Endothelial cell of umbilical vein (primary cell): ENCODE data around the gene TMEM30B. TPM values are rescaled to one million over a fixed set of nuclear protein-coding genes. Genes with fewer than 3 reads are reported as not detected.

Experiments
- BruUV-seq: library from RNA; stranded (reverse); fragments of 400-500 nt; replicated peaks from 2 replicates; lab custom pipeline; 2021; lab: Mats Ljungman, UMichigan
- CTCF ChIA-PET: fragments of 300-600, 350-600 bp; sonication (Branson Sonifier 250); formaldehyde crosslinking; loops from one replicate; lab custom pipeline; 2021; ENCODE audit warnings: antibody characterized with exemption, inconsistent platforms; lab: Charles Lee
- POLR2A ChIA-PET: fragments of 300-600, 350-600 bp; sonication (Branson Sonifier 250); formaldehyde crosslinking; loops from one replicate; lab custom pipeline; 2021; ENCODE audit warnings: antibody characterized with exemption, inconsistent platforms; lab: Charles Lee
- DNase-seq: peaks from one replicate; pipeline ENCODE4 v3.0.0-alpha.2; 2011; ENCODE audit warnings: low read depth, low spot score
- FAIRE-seq: peaks from 2 replicates; lab custom pipeline; 2011; peaks lifted over from hg19 to GRCh38; lab: Jason Lieb, UNC
- H2AFZ ChIP-seq: 2 replicates; pipeline ENCODE4 v1.6.0; 2012; ENCODE audit warnings: low read depth, low read length, control low read depth, inconsistent platforms
- H3K27ac ChIP-seq: 2 replicates; pipeline ENCODE4 v1.5.1; 2011; ENCODE audit warnings: low read depth, mild to moderate bottlenecking, control low read depth, low read length, moderate library complexity; ENCODE audit not compliant: insufficient read depth
- H3K27me3 ChIP-seq, 2 experiments: 2 replicates each; pipeline versions ENCODE4 v1.6.0 to v1.6.1; 2011; ENCODE audit warnings: low read length in 2 of 2, mixed read lengths in 1 of 2; ENCODE audit not compliant: control insufficient read depth in 2 of 2, insufficient read depth in 2 of 2
- H3K36me3 ChIP-seq, 2 experiments: 2 replicates in 1 of 2; 3 replicates in 1 of 2; pipeline ENCODE4 v1.5.1; 2011; ENCODE audit warnings: low read length in 2 of 2, mild to moderate bottlenecking in 1 of 2, moderate library complexity in 1 of 2; ENCODE audit not compliant: control insufficient read depth in 2 of 2, insufficient read depth in 2 of 2; ENCODE audit errors: extremely low read depth in 1 of 2
- H3K4me1 ChIP-seq: 3 replicates; pipeline ENCODE4 v1.5.1; 2011; ENCODE audit warnings: mild to moderate bottlenecking, low read length; ENCODE audit not compliant: control insufficient read depth, insufficient read depth; ENCODE audit errors: extremely low read depth
- H3K4me2 ChIP-seq: 2 replicates; pipeline ENCODE4 v1.6.1; 2011; ENCODE audit warnings: low read length, control low read depth, mixed read lengths; ENCODE audit not compliant: insufficient read depth
- H3K4me3 ChIP-seq, 3 experiments: fragments of 200-600 bp in 1 of 3; sonication (generic), shearing (Covaris generic) in 1 of 3; replicated peaks in 1 of 3; 2 replicates each; pipeline ENCODE4 v1.5.1; 2011 to 2016; ENCODE audit warnings: control low read depth in 3 of 3, low read length in 3 of 3, mild to moderate bottlenecking in 2 of 3, inconsistent platforms in 1 of 3, low read depth in 1 of 3, moderate library complexity in 1 of 3; ENCODE audit not compliant: insufficient read depth in 1 of 3
- H3K79me2 ChIP-seq: 2 replicates; pipeline ENCODE4 v1.6.0; 2012; ENCODE audit warnings: low read length, inconsistent platforms; ENCODE audit not compliant: control insufficient read depth, insufficient read depth
- H3K9ac ChIP-seq: replicated peaks from 2 replicates; pipeline ENCODE3; 2011; ENCODE audit warnings: low read length, control low read depth; ENCODE audit not compliant: insufficient read depth; ENCODE audit errors: extremely low read depth
- H3K9me1 ChIP-seq: replicated peaks from 3 replicates; pipeline ENCODE4 v1.6.0; 2011; ENCODE audit warnings: mild to moderate bottlenecking, low read length; ENCODE audit not compliant: control insufficient read depth, insufficient read depth; ENCODE audit errors: extremely low read depth
- H3K9me3 ChIP-seq: replicated peaks from 2 replicates; pipeline ENCODE4 v1.5.1; 2012; ENCODE audit warnings: low read length, inconsistent platforms; ENCODE audit not compliant: control insufficient read depth, insufficient read depth
- H4K20me1 ChIP-seq: replicated peaks from 2 replicates; pipeline ENCODE3; 2011; ENCODE audit warnings: mild to moderate bottlenecking, low read length; ENCODE audit not compliant: control insufficient read depth, insufficient read depth; ENCODE audit errors: extremely low read depth
- EZH2 ChIP-seq: IDR thresholded peaks from 2 replicates; pipeline ENCODE4 v1.6.1; 2012; ENCODE audit warnings: borderline replicate concordance, low read depth, mild to moderate bottlenecking, moderate library complexity, low read length, inconsistent platforms; ENCODE audit not compliant: severe bottlenecking
- FOS ChIP-seq: IDR thresholded peaks from 2 replicates; pipeline ENCODE4 v1.6.1; 2011; ENCODE audit warnings: mild to moderate bottlenecking, low read length, moderate library complexity, borderline replicate concordance; ENCODE audit not compliant: insufficient read depth
- GATA2 ChIP-seq: IDR thresholded peaks from 2 replicates; pipeline ENCODE4 v1.7.0; 2011; ENCODE audit warnings: low read depth, mild to moderate bottlenecking, moderate library complexity, mixed read lengths, low read length; ENCODE audit not compliant: insufficient read length, insufficient read depth
- JUN ChIP-seq: IDR thresholded peaks from 2 replicates; pipeline ENCODE4 v1.6.1; 2011; ENCODE audit warnings: borderline replicate concordance, low read depth; ENCODE audit not compliant: insufficient read length, insufficient read depth
- MYC ChIP-seq: IDR thresholded peaks from one replicate; pipeline ENCODE4 v1.6.1; 2011; ENCODE audit warnings: mild to moderate bottlenecking, low read depth, low read length
- POLR2A ChIP-seq: IDR thresholded peaks from 2 replicates; pipeline ENCODE4 v1.6.1; 2012; ENCODE audit warnings: low read depth, mild to moderate bottlenecking, control low read depth, low read length
- POLR2AphosphoS5 ChIP-seq: IDR thresholded peaks from 2 replicates; pipeline ENCODE4 v1.6.1; 2012; ENCODE audit warnings: low read depth, mild to moderate bottlenecking, control low read depth, low read length, moderate library complexity; ENCODE audit not compliant: insufficient read depth
- dilution Hi-C: fragments of 300-500 bp; cut with MboI; formaldehyde crosslinking; loops from one replicate; pipeline ENCODE4 v1.15.0; 2019; ENCODE audit warnings: low sequenced_read_pairs; ENCODE audit not compliant: extremely low pct_ligation_motif_present
- intact Hi-C: fragments of 100-400 bp; cut with micrococcal nuclease; formaldehyde crosslinking; loops from one replicate; pipeline ENCODE4 v1.10.0; 2022
- polyA plus RNA-seq, 4 experiments: library from polyadenylated mRNA; depleted of rRNA in 3 of 4; stranded (reverse) in 3 of 4; unstranded in 1 of 4; fragments of >200 nt; gene quantifications; 2 replicates each; pipeline versions ENCODE4 v1.2.1 to v1.2.3, GENCODE V29; 2011 to 2012; ENCODE audit warnings: missing spikeins in 1 of 4
- total RNA-seq: library from RNA; stranded (reverse); gene quantifications from 2 replicates; pipeline ENCODE4 v1.2.3, GENCODE V29; 2021
- TF ChIP-seq, protein P1 (sequence below): IDR thresholded peaks from 2 replicates; pipeline ENCODE4 v1.6.1; 2011; ENCODE audit not compliant: insufficient read depth, insufficient read length
- TF ChIP-seq, protein P2 (sequence below), 2 donors: IDR thresholded peaks; 1 replicate in 1 of 2; 2 replicates in 1 of 2; pipeline ENCODE4 v1.5.1; 2011; ENCODE audit warnings: low read length in 2 of 2, mild to moderate bottlenecking in 2 of 2, moderate library complexity in 2 of 2, control low read depth in 1 of 2, inconsistent platforms in 1 of 2, low read depth in 1 of 2; ENCODE audit not compliant: insufficient read depth in 1 of 2; ENCODE audit errors: extremely low read depth in 1 of 2

Gene TMEM30B
- total and polyA plus RNA-seq, 2 donors (not counting 3 experiments of a cell fraction or from before 2014, with no cell fraction given), result 0.32 to 0.35 TPM

DNA sequence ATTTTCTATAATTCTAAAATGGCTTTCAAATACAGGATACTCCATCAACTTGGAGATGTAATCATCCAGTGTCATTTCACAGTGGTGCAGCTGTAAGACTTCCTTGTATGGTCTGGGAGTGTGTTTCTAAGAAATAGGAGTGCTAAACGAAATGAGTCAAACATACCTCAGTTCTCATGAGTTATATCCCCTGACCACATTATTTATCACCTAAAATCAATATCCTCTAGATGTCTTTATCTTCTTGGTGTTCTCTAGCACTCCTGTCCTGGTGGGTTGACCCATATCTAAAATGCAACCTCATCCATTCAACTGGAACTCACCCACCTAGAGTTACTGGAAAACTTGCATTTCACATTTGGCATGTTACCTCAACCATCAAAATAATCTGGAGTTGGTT lies 33.2 kb downstream of the TMEM30B start:
- no peaks in the 10 kb centered on the region for H3K9me1 ChIP-seq
- DNase-seq (no peak), FAIRE-seq (no peak)
- no peaks in the 10 kb centered on the region for H3K36me3 ChIP-seq
- ChIA-PET CTCF (no interaction called here), POLR2A (no interaction called here)
- no peak overlapping the region for H3K27ac ChIP-seq
- H4K20me1 ChIP-seq, result no peaks in the 10 kb centered on the region
- no peak overlapping the region for H3K4me3 ChIP-seq
- H3K9me3 ChIP-seq, result no peaks in the 10 kb centered on the region
- no peak for TF ChIP-seq JUN
- TF ChIP-seq EZH2, result no peak
- no peak for TF ChIP-seq GATA2
- TF ChIP-seq FOS, result no peak
- no peak for TF ChIP-seq MYC
- no peak for TF ChIP-seq POLR2AphosphoS5
- TF ChIP-seq, protein P1, sequence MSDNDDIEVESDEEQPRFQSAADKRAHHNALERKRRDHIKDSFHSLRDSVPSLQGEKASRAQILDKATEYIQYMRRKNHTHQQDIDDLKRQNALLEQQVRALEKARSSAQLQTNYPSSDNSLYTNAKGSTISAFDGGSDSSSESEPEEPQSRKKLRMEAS, result no peak
- TF ChIP-seq, protein P2, sequence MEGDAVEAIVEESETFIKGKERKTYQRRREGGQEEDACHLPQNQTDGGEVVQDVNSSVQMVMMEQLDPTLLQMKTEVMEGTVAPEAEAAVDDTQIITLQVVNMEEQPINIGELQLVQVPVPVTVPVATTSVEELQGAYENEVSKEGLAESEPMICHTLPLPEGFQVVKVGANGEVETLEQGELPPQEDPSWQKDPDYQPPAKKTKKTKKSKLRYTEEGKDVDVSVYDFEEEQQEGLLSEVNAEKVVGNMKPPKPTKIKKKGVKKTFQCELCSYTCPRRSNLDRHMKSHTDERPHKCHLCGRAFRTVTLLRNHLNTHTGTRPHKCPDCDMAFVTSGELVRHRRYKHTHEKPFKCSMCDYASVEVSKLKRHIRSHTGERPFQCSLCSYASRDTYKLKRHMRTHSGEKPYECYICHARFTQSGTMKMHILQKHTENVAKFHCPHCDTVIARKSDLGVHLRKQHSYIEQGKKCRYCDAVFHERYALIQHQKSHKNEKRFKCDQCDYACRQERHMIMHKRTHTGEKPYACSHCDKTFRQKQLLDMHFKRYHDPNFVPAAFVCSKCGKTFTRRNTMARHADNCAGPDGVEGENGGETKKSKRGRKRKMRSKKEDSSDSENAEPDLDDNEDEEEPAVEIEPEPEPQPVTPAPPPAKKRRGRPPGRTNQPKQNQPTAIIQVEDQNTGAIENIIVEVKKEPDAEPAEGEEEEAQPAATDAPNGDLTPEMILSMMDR (IDR thresholded peaks at IDR 0.05; ENCODE audit: extremely low read depth in 1 of 2, insufficient read depth in 1 of 2, low read depth in 1 of 2, low read length in 2 of 2), result no peak
- TF ChIP-seq POLR2A, result no peak
- no peak overlapping the region for H3K4me2 ChIP-seq
- no peak overlapping the region for H2AFZ ChIP-seq
- no peaks in the 10 kb centered on the region for H3K27me3 ChIP-seq
- peaks cover 3% of the 10 kb centered on the region for H3K4me1 ChIP-seq
- intact Hi-C loops, result no loop called here
- no TSS peak for BruUV-seq
- no peak overlapping the region for H3K9ac ChIP-seq
- dilution Hi-C loops, result no loop called here
- no peaks in the 10 kb centered on the region for H3K79me2 ChIP-seq
